Bronchial epithelial cell (primary cell): ENCODE results near the gene ABLIM2. TPM values are rescaled to one million over a fixed set of nuclear protein-coding genes. Genes with fewer than 3 reads are reported as not detected.

Experiments
- DNase-seq: peaks from one replicate; pipeline ENCODE4 v3.0.0-alpha.2; 2010; ENCODE audit warnings: low read depth
- FAIRE-seq: peaks from 2 replicates; lab custom pipeline; 2011; peaks lifted over from hg19 to GRCh38; lab: Jason Lieb, UNC
- H3K27me3 ChIP-seq: 2 replicates; pipeline ENCODE4 v1.5.1; 2011; ENCODE audit warnings: low read length; ENCODE audit not compliant: control insufficient read depth, insufficient read depth
- H3K36me3 ChIP-seq: 2 replicates; pipeline ENCODE4 v1.5.1; 2011; ENCODE audit warnings: low read length; ENCODE audit not compliant: control insufficient read depth, insufficient read depth
- H3K4me3 ChIP-seq: 2 replicates; pipeline ENCODE4 v1.5.1; 2011; ENCODE audit warnings: mild to moderate bottlenecking, low read depth, low read length, control low read depth
- CTCF ChIP-seq: IDR thresholded peaks from 2 replicates; pipeline ENCODE4 v1.5.1; 2011; ENCODE audit warnings: mild to moderate bottlenecking, moderate library complexity, low read length, control low read depth, inconsistent platforms; ENCODE audit not compliant: insufficient read depth, severe bottlenecking
- total RNA-seq: library from RNA; depleted of rRNA; stranded (reverse); fragments of >200 nt; gene quantifications from 2 replicates; pipeline ENCODE4 v1.2.1, GENCODE V29; 2014

The ABLIM2 gene
- total RNA-seq, 1 donor from 2014 or later = 1.1 TPM

DNA sequence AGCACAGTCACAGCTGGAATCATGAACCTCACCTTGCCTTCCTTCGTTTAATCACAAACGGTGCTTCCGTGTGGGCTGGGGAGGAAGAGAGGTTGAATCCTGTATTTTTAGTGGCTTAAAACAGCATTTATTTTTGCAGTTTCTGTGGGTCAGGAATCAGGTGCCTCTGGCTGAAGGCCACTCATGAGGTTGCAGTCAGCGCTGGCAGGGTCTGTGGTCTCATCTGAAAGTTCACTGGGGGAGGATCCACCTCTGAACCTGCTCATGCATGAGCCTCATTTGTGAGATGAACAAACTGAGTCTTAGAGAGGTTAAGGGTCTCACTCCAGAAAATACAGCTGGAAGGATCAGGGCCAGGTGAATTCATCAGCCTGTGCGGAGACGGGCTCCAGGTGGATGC is 17.1 kb upstream of the ABLIM2 start:
- H3K27me3 ChIP-seq = no peaks in the 10 kb centered on the region
- no peak for DNase-seq
- no peak for FAIRE-seq
- no peaks in the 10 kb centered on the region for H3K36me3 ChIP-seq
- H3K4me3 ChIP-seq = no peak overlapping the region
- TF ChIP-seq CTCF = no peak

DNA sequence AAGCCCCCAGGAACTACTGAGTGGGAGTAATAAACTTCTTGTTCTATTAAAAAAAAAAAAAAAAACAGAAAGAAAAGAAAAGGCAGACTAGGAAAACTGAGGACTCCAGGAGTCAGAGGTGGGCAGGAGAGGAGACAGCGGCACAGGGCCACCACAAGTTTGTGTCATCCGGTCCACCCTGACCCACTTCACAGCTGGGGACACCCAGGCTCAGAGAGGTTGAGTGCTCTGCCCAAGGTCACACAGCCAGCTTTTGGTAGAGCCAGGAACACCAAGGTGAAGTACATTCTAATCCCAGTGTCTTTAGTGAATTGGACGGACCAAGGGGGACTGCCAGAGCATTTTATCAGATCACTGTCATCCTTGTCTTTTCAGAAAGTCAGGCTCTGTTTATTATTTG is 16.4 kb upstream of the ABLIM2 start:
- no peak for DNase-seq
- H3K27me3 ChIP-seq = no peaks in the 10 kb centered on the region
- no peak overlapping the region for H3K4me3 ChIP-seq
- no peak for TF ChIP-seq CTCF
- no peak for FAIRE-seq
- H3K36me3 ChIP-seq = no peaks in the 10 kb centered on the region

GRCh38 chr4:8173492-8174242 is 15.1 kb upstream of the ABLIM2 start:
- H3K27me3 ChIP-seq = no peaks in the 10 kb centered on the region
- no peak overlapping the region for H3K4me3 ChIP-seq
- FAIRE-seq (no peak), DNase-seq (no peak)
- no peaks in the 10 kb centered on the region for H3K36me3 ChIP-seq
- TF ChIP-seq CTCF = no peak

GRCh38 chr4:8171984-8172924 is 13.6 kb upstream of the ABLIM2 start:
- Histone ChIP-seq H3K36me3 (no peaks in the 10 kb centered on the region), H3K4me3 (no peak overlapping the region), H3K27me3 (no peaks in the 10 kb centered on the region)
- no peak for TF ChIP-seq CTCF
- FAIRE-seq (no peak), DNase-seq (no peak)

GRCh38 chr4:8171266-8171665 is 12.7 kb upstream of the ABLIM2 start:
- no peaks in the 10 kb centered on the region for H3K36me3 ChIP-seq
- DNase-seq (no peak), FAIRE-seq (no peak)
- no peak overlapping the region for H3K4me3 ChIP-seq
- H3K27me3 ChIP-seq = no peaks in the 10 kb centered on the region
- no peak for TF ChIP-seq CTCF
